Posterior vena cava (tissue), 2 donors: ENCODE data around the gene BSX. TPM values are rescaled to one million over a fixed set of nuclear protein-coding genes. Genes with fewer than 3 reads are reported as not detected.

Experiments used
- DNase-seq: peaks from one replicate; pipeline ENCODE4 v3.0.0-alpha.2; 2020; ENCODE audit warnings: low spot score
- intact Hi-C, 2 donors: fragments of 100-400 bp; cut with DNase I; formaldehyde crosslinking; loops; one replicate each; pipeline versions ENCODE4 v1.14.1 to v1.14.2; 2022 to 2023
- total RNA-seq, 2 donors: library from RNA; stranded (reverse); fragmentation: NEBNext Ultra II Directional; extraction: Animal tissue kit (Norgen Biotek cat#: 25700); gene quantifications; one replicate each; pipeline ENCODE4 v1.2.1, GENCODE V29; 2021
- donor health status: DM: yes; HTN: yes; CAD: no.
- donor health status: DM: yes; HTN: yes; CAD: no.

The BSX gene
- total RNA-seq, 2 donors from 2014 or later: not detected

DNA sequence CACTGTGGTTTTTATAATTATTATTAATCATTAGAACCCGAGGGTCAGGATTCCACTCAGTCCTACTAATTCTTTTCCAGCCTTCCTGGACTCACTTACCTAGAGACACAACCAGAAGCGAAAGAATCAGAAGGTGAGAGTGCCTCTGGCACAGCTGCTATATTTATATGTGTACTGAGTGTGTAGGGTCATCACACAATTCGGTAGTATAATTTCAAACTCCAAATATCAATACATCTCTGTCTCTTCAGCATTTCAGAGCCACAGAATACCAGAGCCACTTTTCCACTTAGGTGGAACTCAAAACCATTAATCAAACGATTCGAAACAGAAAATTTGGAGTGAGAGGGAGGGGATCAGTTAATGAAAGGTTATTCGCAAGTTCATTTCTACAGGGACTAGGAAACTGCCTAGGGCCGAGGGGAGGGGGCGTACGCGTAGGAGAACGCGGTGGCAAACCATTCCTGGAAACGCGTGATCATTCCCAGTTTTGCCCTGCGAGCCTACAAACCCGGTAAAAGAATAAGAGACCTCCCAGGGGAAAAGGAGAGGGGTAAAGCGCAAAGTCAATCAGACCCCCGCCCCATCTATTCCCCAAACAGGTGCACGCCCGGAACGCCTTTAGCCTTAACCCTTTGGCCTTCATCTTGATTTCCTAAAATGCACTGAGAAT, 5.4 kb downstream of the BSX start:
- DNase-seq: no peak
- intact Hi-C loops: no loop called here

DNA sequence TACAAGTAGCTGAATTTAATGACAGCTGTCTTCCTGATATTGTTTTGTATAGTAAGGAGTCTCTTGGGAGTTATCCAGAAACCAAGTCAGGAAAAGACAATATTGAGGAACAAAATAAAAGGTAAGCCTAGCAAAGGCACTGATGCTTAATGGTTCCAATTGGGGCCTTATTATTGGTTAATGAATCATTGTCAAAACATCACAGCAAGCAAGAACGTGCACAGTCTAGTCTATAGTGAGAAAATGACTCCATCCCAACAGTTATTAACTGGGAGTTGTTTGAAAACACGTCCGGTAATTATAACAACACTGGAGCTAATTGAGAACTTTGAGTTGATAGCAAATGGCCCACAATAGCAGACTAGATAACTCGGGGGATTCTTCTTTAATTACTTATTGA, 17.7 kb downstream of the BSX start:
- intact Hi-C loops: no loop called here

DNA sequence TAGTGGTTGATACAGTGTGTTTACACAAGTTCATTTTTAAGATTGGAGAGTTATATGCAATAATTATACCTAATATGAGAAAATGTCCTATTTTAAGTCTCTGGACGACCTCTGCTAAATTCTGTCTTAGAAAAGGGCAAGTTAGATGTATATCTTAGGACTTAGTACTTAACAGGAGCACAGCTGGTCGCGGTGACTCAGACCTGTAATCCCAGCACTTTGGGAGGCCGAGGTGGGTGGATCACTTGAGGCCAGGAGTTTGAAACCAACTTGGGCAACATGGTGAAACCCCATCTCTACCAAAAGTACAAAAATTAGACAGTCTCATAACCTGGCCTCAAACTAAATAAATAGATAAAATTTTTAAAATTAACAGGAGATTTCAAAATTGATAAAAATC, 27.2 kb downstream of the BSX start:
- intact Hi-C loops: no loop called here
- DNase-seq: no peak

More for the DNA sequence above, 17.7 kb downstream of the BSX start:
- no peak for DNase-seq

DNA sequence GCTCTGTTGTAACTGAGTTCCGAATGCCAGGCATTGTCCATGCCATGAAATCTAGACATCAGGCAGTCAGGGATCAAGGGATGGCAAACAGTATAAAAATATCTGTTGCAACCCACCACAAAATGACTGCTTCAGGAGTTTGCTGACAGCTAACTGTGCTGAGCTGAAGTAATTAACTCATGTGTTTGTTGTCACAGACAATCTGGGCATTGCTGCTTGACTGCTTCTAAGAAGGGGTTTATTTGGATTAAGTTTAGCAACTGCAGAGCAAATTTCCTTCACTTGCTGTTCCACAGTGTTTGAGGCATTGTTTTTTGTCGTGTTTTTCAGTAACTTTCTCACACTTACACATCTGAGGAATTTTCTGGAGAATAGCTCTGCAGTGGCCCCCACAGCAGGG, 30.4 kb downstream of the BSX start:
- DNase-seq: no peak
- intact Hi-C loops: no loop called here

DNA sequence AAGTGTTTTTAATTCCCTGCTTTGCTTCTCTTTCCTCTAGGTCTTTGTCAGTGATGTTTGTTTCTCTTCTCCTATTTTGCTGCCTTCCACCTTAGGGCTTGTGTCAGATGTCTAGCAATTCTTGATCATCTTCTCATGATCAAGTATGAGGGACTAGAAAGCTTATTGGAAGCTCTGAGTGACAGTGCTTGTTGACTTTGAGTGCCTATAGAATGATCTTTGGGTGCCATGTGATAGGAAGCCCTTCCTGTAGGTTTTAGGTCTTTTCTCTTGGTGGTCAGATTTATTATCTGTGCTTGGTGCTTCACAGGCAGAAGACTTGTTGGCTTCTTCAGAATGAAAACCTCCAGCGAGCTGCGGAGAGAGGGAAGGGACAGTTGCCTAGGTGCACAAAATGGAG, 43.1 kb downstream of the BSX start:
- intact Hi-C loops: no loop called here
- no peak for DNase-seq

DNA sequence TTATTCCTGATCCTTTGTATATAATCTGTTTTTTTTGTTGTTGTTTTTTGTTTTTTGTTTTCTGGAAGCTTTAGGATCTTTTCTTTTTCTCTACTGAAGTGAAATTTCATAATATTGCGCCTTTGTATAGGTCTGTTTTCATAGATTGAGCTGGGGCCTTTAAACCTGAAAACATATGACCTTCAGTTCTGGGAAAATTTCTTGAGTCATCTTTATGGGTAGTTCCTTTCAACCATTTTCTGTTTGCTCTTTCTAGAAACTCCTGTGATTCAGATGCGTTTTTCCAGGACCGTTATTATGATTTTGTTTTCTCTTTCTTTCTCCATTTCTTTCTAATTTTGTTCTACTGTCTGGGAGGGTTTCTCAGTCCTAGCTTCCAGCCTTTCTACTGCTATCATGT, 43.7 kb downstream of the BSX start:
- no peak for DNase-seq
- intact Hi-C loops: no loop called here

DNA sequence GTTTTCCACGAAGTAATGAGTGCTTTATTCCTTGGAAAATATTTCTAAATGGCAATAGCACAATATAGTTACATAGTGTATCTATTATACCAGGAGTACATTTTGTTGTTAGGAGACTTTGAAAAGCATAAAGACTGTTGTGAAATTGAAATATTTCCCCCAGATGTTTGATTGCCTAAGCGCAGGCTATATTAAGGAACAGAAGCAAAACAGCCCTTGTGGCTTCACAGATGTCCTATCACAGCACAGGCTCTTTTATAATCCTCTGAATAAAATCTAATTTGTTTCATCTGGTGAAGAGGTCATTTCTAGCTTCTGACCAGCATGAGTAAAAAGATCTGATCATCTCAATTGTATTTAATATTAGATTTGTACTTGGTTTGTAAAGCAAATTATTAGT, 48.2 kb downstream of the BSX start:
- DNase-seq: no peak
- intact Hi-C loops: no loop called here

DNA sequence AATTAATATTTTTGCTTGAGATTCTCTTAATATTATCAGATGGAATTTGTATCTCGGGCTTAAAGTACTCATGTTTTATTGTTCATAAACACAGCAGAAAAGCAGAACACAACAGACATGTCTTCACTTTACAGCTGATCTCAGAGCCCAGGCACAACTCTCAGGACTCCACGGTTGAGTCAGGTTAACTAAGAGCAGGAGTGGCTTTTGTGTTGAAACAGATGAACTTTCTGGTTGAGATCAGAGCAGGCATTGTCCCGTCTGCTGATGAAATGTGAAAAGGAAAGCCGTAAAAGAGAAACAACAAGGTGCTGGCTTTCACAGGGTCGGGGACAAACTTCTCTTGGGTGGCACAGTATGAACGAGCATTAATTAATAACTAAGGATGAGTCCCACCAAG, 50.1 kb downstream of the BSX start:
- intact Hi-C loops: no loop called here
- no peak for DNase-seq

Other genes with a start within 250 kb of the BSX start
- gene CRTAM, start 143.3 kb downstream of the BSX start, total RNA-seq: under 1 TPM; 0.43 to 0.46 TPM
- 1 to 10 TPM; 4.1 to 6.7 TPM for gene JHY, start 99.1 kb downstream of the BSX start, total RNA-seq
- 100 to 1,000 TPM; 754 to 806 TPM for gene HSPA8, start 80.3 kb upstream of the BSX start, total RNA-seq
- gene CLMP, start 213.4 kb upstream of the BSX start, total RNA-seq: 10 to 100 TPM; 24.6 to 28.3 TPM